NCI-H1105 (cell line): Measurements from ENCODE around the gene CAMK1D.
"Not testable (repeated sequence)": the region's sequence is repeated elsewhere in the genome, so short reads cannot be mapped to it uniquely, and the experiment has no call there.

Source experiments
- DNase-seq: peaks from one replicate; lab custom pipeline; 2025; lab: John Stamatoyannopoulos, UW

The CAMK1D gene

DNA sequence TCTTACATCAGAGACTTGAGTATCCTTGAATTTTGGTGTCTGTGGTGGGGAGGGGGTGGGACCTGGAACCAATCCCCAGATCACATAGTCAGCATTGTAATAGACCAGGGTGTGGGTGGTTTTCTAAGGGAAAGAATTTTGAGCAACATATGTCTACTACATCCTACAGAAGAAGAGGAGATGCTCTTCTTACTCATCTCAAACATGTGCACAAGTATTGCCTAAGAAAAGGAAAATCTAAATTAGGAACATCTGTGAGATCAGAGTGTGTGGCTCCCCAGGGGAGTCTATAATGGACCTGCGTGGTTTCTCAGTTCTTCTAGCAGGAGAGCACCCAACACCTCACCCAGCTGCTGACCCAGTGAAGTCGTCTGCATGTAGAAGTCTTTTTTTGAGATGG is 503.3 kb downstream of the CAMK1D start:
- DNase-seq: no peak

DNA sequence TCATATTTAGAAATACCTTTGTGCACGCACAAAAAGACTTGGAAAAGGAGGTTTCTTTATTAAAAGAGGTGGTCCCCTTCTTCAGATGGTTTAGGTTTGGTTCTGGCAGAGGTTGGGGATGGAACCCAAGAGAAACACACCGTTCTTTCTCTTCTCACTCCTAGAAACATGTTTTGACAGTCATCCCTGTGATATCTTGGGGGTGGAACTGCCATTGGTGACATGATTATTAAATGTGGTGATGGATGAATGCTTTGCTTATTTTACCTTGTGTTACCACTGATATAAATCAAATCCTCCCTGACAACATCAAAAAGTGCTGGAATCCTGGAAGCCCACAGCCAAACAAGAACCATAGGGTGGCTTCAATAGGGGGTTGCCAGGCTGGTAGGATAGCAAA is 505.6 kb downstream of the CAMK1D start:
- no peak for DNase-seq

DNA sequence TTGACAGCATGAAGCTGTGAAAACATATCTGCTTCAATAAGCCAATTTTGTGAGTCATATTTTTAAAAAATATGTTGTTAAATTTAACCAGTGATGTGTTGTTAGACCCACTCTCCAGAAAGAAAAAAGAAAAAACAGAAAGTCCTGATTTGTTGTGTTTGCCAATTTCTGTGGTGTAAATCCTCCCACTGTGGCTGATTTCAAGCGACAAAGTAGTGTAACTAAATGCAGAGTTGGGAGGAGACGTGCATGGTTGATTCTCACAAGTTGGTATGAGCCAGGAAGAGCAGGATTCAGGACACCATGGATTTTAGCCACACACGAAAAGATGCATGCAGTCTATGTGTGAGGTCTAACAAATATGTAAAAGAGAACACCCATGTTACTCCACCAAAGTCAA is 513.1 kb downstream of the CAMK1D start:
- DNase-seq: no peak

DNA sequence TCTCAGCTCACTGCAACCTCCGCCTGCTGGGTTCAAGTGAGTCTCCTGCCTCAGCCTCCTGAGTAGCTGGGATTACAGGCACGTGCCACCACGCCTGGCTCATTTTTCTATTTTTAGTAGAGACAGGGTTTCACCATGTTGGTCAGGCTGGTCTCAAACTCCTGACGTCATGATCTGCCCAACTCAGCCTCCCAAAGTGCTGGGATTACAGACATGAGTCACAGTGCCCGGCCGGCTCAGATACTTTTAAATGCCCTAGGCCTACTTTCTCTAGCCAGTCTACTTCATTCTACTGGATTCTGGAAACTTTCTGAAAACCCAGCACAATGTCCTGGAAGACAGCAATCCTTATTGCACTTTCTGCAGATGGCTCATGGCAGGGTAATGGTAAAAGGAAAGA is 516.2 kb downstream of the CAMK1D start:
- DNase-seq: not testable (repeated sequence)

DNA sequence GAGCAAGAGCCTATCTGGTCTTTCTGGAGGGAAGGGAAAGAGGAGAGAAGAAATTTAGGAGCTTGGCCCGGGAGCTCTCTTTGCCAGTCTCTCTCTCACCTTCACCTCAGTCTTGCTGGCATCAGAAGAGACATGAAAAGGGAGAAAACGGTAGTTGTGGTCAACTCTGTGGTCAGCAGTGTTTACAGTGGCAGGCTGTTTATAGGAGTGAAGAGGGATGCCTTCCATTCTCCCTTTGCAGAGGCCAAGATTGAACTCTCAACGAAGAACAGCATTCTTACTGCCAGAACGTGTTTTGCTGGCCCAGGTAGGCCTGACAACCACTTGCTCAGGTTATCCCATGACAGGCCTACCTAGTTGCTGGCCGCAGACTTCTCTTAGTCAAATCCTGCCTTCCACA is 518.9 kb downstream of the CAMK1D start:
- no peak for DNase-seq

DNA sequence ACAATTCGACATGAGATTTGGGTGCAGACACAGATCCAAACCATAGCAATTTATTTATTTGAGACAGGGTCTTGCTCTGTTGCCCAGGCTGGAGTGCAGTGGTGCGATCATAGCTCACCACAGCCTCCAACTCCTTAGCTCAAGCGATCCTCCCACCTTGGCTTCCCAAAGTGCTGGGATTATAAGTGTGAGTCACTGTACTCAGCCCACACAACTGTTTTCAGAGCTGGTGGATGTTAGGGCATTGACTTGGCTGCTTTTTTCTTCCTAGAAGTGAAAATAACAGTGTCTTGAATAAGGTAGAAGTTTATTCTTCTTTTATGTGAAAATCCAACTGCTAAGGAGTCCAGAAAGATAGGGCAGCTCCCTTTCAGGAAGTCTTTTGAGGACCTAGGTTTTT is 520.1 kb downstream of the CAMK1D start:
- no peak for DNase-seq

DNA sequence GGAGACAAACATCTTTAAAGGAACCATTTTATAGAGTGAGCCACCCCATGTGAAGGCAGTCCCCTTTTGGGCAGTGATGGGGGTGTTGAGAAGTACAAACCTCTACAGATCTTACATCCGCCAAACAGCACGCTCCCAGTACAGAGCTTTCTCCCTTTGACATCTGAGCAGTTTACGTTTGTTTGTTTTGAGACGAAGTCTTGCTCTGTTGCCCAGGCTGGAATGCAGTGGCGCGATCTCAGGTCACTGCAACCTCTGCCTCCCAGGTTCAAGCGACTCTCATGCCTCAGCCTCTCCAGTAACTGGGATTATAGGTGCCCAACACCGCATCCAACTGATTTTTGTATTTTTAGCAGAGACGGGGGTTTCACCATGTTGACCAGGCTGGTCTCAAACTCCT is 523.2 kb downstream of the CAMK1D start:
- DNase-seq: no peak

DNA sequence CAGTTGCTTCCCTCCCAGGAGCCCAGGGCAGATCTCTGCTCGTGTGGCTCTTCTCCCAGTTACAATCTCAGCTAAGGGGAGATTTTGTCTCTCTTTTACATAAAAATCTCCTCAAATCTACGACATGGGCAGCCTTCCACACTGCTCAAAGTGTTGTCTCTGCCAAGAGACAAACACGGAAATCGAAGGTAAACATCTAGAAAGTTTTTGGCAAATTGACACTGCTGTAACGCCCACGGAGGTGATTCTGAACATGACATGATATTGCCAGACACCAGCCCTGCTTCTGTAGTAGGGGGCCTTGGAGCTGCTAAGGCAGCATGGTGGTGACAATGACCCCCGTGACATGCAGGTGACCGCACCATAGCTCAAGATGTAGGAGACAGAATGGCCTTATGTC is 523.8 kb downstream of the CAMK1D start:
- no peak for DNase-seq

DNA sequence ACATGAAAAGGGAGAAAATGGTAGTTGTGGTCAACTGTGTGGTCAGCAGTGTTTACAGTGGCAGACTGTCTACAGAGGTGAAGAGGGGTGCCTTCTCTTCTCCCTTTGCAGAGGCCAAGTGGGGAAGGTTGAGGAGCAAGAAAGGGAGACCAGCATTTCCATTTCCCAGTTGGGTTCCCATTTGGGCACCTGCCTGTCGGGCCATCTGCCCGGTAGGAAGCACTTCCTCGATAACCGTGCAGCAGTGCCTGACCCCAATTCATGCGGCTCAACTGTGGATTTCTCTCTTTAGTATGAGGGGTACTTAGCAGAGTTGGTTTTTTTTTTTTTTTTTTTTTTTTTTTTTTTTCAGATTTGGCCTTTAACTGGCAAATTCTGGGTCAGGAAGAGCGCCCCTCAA is 525.2 kb downstream of the CAMK1D start:
- DNase-seq: no peak

DNA sequence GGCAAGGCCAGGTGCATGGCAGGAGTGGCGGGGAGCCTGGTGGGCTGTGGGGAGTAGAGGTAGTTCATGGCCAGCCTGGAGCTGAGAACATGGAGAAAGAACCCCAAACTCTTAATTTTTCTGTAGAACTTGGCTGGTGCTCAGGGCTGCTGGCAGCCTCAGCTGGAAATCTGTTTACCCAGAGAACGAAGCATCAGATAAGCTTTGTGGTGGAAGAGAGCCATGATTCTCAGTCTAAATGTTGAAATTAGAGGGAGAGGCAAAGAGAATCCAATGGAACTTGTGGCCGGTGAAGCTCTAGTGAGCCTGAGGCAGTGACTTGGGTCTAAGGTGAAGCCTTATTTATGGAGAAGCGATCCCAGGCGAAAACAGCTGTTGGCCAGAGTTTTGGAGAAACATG is 525.8 kb downstream of the CAMK1D start:
- DNase-seq: no peak

DNA sequence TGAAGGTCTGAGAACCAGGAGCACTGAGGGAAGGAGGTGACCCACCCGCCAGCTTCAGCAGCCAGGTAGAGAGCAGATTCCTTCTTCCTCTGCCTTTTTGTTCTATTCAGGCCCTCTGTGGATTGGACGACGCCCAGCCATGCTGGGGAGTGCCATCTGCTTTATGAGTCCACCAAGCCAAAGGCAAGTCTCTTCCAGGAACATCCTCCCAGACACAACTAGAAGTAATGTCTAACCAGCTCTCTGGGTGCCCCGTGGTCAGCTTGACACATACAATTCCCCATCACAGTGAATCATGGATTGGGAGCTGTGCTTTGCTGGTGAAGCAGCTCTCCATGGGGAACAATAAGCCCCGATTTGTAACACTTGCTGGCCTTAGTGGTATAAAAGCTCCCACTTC is 526.9 kb downstream of the CAMK1D start:
- DNase-seq: no peak

DNA sequence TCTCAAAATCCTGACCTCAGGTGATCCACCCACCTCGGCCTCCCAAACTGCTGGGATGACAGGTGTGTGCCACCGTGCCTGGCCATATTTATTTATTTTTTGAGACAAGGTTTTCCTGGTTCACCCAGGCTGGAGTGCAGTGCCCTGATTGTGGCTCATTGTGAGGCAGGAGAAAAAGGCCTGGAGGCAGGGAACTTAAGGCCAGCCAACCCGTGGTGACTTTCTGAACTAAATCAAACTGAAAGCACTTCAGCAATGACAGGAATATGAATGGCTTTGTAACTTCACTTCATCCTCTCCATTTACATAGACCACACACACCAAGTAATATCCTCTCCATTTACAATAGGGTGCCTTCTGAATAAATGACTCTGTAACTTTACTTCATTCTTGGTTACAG is 527.8 kb downstream of the CAMK1D start:
- no peak for DNase-seq

DNA sequence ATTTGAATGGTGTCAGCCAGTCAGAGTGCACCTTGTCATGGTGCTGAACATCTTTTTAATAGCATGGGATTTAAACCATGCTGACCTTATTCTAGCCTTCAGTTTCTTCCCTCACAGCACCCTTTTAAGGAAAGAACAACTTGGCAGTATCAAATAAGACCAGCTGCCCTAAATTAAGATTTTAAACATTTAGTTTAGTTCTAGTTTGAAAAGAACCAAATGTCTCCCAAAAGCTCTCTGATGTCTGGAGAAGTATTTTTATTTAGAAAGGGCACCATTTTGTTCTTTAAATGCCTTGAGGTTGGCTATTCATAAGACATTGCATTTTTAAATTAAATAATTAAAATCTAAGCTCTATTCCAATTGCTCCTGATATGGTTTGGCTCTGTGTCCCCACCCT is 531.1 kb downstream of the CAMK1D start:
- DNase-seq: no peak

DNA sequence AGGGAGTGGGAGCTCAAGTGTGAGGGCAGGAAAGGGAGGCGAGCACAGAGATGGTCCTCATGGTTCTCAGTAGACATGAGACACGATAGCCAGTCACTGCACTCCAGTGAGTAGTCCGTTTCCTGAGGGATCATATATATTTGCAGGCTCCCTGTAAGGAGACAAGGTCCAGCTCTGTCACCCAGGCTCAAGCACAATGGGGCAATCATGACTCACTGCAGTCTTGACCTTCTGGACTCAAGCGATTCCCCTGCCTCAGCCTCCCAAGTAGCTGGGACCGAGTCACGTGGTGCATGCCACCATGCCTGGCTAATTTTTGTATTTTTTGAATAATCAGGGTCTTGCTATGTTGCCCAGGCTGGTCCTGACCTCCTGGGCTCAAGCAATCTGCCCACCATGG is 535.5 kb downstream of the CAMK1D start:
- no peak for DNase-seq
